Measurements from ENCODE around the gene GLO1. TPM values are rescaled to one million over a fixed set of nuclear protein-coding genes. Genes with fewer than 3 reads are reported as not detected.

Gene GLO1
- total RNA-seq, 3 donors from 2014 or later = 97.3 to 140 (median 101) TPM

DNA sequence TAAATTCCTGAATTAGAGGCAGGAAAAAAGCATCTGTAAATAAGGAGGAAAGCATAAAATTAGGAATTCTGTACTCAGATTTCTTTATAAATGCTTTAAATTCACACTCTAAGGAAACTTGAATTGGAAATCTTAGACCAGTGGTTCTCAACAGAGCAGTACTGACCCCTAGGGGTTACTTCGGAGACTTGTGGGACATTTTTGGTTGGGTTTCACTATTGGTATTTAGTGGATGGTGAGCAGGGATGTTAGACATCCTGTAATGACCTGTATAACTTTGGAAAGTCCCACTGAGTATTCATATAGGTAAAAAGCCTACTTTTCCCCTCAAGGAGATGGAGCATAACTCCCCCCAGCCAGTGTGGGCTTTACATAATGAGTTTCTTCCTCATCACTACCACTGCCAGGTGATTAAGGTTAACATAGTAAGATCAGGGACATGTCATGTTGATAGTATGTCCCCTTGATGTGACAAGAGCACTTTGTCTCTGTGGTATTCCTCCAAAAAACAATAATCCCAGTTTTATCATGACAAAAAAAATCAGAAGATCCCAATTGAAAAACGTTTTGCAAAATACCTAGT lies 31.0 kb downstream of the GLO1 start:
- DNase-seq = no peak
- H3K4me3 Mint-ChIP-seq = no peak overlapping the region
- peaks cover 35% of the 10 kb centered on the region for H3K4me1 Mint-ChIP-seq (ENCODE audit: low read depth)
- H3K36me3 Mint-ChIP-seq (ENCODE audit: insufficient read depth) = peaks cover 23% of the 10 kb centered on the region
- H3K9me3 Mint-ChIP-seq = no peaks in the 10 kb centered on the region
- H3K27me3 Mint-ChIP-seq (ENCODE audit: low read depth) = no peaks in the 10 kb centered on the region
- ATAC-seq = peak; percentile 82 to 83

DNA sequence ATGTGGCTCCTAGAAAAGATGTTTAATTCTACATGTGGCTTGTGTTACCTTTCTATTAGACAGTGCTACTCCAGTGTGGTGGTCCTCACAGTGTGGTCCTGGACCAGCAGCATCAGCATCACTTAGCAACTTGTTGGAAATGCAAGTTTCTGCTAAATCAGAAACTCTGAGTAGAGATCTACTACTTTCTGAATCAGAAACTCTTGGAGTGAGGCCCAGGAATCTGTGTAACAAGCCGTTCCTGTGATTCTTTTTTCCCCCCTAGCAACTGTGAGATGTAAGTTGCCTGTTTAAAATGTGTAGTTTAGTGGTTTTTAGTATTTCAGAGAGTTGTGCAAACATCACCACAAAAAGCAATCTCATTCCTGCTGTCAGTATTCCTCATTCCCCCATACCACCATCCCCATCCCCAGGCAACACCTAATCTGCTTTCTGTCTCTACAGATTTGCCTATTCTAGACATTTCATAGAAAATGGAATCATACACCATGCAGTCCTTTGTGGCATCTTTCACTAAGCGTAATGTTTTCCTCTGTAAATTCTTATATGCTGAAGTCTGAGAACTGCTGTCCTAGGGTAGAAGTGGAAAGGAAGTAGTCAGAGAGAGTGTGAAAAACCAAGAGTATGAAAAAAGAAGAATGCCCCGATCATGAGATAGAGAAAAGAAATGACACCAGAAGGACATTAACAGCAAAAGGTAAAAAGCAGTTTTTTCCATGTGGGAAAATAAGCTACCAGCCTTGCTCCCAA lies 44.4 kb downstream of the GLO1 start:
- Mint-ChIP-seq H3K4me3 (no peak overlapping the region), H3K9me3 (no peaks in the 10 kb centered on the region), H3K4me1 (ENCODE audit: low read depth) (no peaks in the 10 kb centered on the region), H3K27me3 (ENCODE audit: low read depth) (no peaks in the 10 kb centered on the region), H3K36me3 (ENCODE audit: insufficient read depth) (peaks cover 6% of the 10 kb centered on the region)
- ATAC-seq (no peak), DNase-seq (no peak)

DNA sequence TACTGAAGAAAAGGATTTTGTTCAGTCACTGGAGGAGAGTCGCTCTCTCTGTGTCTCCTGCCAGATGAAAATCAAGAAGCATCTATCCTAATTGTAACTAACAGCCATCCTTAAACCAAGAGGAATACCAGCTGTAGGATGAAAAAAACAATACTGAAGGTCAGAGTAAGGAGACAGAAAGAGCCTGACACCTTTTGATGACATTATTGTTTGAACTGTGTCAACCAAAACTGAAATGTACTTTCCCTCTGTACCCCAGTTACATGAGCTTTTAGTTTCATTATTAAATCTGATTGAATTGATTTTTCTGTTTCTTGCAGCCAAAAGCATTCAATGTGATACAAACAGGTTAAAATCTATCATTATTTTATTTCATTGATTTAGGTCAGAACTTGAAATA lies 46.0 kb downstream of the GLO1 start:
- Mint-ChIP-seq H3K4me1 (ENCODE audit: low read depth) (no peaks in the 10 kb centered on the region), H3K4me3 (no peak overlapping the region), H3K36me3 (ENCODE audit: insufficient read depth) (peaks cover 6% of the 10 kb centered on the region), H3K9me3 (no peaks in the 10 kb centered on the region), H3K27me3 (ENCODE audit: low read depth) (no peaks in the 10 kb centered on the region)
- ATAC-seq (no peak), DNase-seq (no peak)

DNA sequence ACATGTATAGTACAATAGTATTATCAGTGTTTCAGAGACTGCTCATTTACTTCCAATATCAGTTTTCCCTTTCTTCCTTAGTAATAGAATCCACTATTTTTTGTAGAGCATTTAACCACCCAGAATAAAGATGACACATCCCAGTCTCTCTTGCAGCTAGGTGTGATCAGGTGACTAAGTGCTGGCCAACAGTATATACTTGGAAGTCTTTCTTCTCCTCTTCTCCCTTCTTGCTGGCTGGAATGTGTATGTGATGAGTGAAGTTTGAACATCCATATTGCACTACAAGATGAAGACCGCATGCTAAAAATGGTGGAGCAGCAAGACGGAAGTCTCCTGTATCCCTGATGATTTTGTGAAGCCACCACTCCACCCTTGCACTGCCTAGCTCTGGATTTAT lies 48.7 kb downstream of the GLO1 start:
- Mint-ChIP-seq H3K36me3 (ENCODE audit: insufficient read depth) (peaks cover 12% of the 10 kb centered on the region), H3K27me3 (ENCODE audit: low read depth) (no peaks in the 10 kb centered on the region), H3K4me3 (no peak overlapping the region), H3K4me1 (ENCODE audit: low read depth) (no peaks in the 10 kb centered on the region), H3K9me3 (peaks cover 4% of the 10 kb centered on the region)
- DNase-seq (no peak), ATAC-seq (no peak)

DNA sequence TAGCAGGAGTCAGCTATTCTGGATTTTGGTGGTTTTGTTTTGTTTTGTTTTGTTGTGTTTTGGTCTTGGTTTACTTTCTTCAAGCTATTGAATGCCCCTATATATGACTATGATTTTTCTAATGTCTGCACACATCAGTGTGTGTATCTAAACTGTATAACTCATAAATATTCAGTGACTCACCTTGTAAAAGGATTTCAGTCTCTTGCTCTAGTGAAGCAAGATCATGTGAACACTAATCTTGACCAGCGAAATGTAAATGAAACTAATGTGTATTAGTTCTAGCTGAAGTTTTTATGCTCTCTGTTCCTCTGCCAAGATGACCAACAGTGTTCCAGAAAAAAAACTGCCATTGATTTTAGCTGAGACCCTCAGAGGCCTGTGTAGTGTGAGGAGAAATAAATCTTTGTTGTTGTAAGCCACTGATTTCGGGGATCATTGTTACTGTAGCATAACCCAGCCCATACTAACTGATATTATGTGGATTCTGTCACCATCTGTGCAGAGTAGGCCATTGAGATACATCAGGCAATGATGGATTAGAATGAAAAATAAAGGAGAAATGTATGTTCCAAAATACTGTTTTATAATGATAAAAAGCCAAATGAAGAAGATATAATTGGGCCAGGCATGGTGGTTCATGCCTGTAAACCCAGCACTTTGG lies 51.7 kb downstream of the GLO1 start:
- no peaks in the 10 kb centered on the region for H3K27me3 Mint-ChIP-seq (ENCODE audit: low read depth)
- ATAC-seq = no peak
- no peak for DNase-seq
- peaks cover 4% of the 10 kb centered on the region for H3K9me3 Mint-ChIP-seq
- H3K4me1 Mint-ChIP-seq (ENCODE audit: low read depth) = no peaks in the 10 kb centered on the region
- peaks cover 14% of the 10 kb centered on the region for H3K36me3 Mint-ChIP-seq (ENCODE audit: insufficient read depth)
- H3K4me3 Mint-ChIP-seq = no peak overlapping the region

DNA sequence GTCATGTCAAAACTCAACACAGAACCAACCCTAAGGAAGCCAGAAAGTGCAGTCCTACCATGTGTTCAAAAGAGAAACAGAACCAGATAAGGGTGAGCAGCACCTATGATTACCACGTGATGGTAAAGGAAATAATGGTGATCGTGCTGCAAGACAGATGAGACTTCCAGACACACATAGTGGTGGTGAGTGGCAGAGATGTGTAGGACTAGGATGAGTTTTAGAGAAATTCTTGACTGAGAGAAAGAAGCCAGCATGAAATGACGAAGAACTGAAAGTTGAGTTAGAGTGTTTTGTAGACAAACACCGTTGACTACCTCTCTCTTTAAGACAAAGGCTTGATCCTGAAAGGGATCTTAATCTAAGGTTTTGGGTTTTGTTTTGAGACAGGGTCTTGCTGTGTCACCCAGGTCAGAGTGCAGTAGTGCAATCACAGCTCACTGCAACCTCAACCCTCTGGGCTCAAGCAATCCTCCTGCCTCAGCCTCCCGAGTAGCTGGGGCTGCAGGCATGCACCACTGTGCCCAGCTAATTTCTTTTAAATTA lies 52.7 kb downstream of the GLO1 start:
- H3K4me3 Mint-ChIP-seq = no peak overlapping the region
- DNase-seq (no peak), ATAC-seq (no peak)
- peaks cover 13% of the 10 kb centered on the region for H3K36me3 Mint-ChIP-seq (ENCODE audit: insufficient read depth)
- H3K9me3 Mint-ChIP-seq = peaks cover 4% of the 10 kb centered on the region
- no peaks in the 10 kb centered on the region for H3K4me1 Mint-ChIP-seq (ENCODE audit: low read depth)
- no peaks in the 10 kb centered on the region for H3K27me3 Mint-ChIP-seq (ENCODE audit: low read depth)

DNA sequence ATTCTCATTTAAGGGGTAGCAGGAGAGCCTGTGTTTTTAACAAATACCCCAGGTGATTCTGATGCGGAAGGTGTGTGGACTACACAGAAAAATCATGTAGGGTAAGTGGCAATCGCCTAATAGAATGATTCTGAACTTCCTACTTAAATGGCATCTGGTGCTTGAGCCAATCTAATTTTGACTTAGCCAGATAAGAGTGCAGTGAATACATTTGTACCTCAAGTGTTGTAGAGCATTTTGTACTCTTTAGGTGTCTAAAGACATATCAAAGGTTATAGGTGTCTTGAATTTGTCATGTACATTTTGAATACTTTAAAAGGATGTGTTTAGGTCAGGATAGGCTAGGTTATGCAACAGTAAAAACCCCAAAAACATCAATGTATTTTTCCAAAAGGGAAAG lies 53.2 kb downstream of the GLO1 start:
- peaks cover 13% of the 10 kb centered on the region for H3K36me3 Mint-ChIP-seq (ENCODE audit: insufficient read depth)
- H3K27me3 Mint-ChIP-seq (ENCODE audit: low read depth) = no peaks in the 10 kb centered on the region
- DNase-seq (no peak), ATAC-seq (no peak)
- H3K4me3 Mint-ChIP-seq = no peak overlapping the region
- peaks cover 4% of the 10 kb centered on the region for H3K9me3 Mint-ChIP-seq
- no peaks in the 10 kb centered on the region for H3K4me1 Mint-ChIP-seq (ENCODE audit: low read depth)

DNA sequence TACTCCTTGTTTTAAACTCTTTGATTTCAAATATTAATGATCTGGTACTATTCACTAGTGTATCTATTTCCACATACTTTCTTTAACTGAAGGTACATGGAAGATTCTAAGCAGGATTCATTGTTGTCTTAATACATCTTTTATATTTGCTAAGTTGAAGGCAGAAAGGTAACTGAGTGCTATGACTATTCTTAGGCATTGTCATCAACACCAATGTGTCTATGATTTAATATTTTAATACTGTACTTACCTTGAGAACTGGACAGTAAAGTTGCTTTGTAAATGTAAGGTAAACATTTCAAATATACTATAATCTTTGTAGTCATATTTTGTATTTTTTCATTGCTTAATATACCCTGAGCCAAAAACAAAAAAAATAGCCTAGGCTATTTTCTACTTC lies 54.3 kb downstream of the GLO1 start:
- Mint-ChIP-seq H3K27me3 (ENCODE audit: low read depth) (no peaks in the 10 kb centered on the region), H3K4me3 (no peak overlapping the region), H3K9me3 (peaks cover 4% of the 10 kb centered on the region), H3K36me3 (ENCODE audit: insufficient read depth) (peaks cover 13% of the 10 kb centered on the region), H3K4me1 (ENCODE audit: low read depth) (no peaks in the 10 kb centered on the region)
- DNase-seq (no peak), ATAC-seq (no peak)

DNA sequence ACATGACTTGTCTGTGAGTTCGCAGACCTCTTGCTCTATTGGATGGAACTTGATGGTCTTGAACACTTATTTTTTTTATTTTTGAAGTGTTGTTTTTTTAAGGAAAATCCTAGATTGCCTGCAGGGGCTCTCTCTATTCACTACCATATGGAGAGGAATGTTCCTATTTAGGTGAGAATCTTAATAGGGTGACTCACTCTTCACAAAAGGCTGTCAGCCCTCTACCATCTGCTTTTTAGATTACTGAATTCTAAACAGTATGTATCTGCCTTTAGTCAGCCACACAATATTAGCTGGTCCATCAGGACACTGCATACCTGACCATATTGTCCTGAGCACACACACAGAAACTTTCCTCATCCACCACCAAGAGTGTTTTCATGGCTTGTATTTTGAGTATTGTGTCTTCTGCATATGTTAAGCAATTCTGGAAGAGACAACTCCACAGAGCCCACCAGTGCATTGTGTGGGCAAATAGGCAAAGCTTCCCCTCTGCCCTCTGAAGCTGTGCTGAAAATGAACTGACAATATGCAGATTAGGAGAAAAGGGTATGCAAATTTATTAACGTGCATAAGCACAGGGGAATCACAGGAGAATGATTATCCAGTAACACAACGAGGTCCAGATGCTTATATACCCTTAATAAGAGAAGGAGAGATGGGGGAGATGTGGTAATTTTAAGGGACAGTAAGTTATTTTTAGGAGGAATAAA lies 56.6 kb downstream of the GLO1 start:
- no peak for ATAC-seq
- peaks cover 5% of the 10 kb centered on the region for H3K4me1 Mint-ChIP-seq (ENCODE audit: low read depth)
- peaks cover 11% of the 10 kb centered on the region for H3K36me3 Mint-ChIP-seq (ENCODE audit: insufficient read depth)
- H3K27me3 Mint-ChIP-seq (ENCODE audit: low read depth) = no peaks in the 10 kb centered on the region
- no peak for DNase-seq
- H3K9me3 Mint-ChIP-seq = peaks cover 3% of the 10 kb centered on the region
- no peak overlapping the region for H3K4me3 Mint-ChIP-seq

DNA sequence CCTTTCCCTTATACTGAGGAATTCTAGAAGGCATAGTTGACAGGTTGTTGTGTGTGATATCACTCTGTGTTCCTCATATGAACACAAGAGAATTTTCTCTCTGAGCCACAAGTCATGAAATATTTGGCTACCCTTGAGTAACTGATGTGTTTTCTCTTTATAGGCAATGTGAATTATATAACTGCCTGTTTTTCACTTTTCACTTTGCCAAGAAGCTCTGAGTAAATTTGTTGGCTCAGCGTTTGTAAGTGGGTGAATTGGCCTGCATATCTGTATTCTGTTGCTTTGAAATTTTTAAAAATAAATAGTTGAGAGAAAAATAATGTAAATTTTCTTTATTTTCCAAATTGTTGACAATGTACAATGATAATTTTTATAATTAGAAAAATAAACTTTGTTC lies 58.0 kb downstream of the GLO1 start:
- no peak for DNase-seq
- H3K4me1 Mint-ChIP-seq (ENCODE audit: low read depth) = peaks cover 16% of the 10 kb centered on the region
- H3K4me3 Mint-ChIP-seq = no peak overlapping the region
- H3K36me3 Mint-ChIP-seq (ENCODE audit: insufficient read depth) = peaks cover 5% of the 10 kb centered on the region
- no peak for ATAC-seq
- no peaks in the 10 kb centered on the region for H3K27me3 Mint-ChIP-seq (ENCODE audit: low read depth)
- no peaks in the 10 kb centered on the region for H3K9me3 Mint-ChIP-seq

DNA sequence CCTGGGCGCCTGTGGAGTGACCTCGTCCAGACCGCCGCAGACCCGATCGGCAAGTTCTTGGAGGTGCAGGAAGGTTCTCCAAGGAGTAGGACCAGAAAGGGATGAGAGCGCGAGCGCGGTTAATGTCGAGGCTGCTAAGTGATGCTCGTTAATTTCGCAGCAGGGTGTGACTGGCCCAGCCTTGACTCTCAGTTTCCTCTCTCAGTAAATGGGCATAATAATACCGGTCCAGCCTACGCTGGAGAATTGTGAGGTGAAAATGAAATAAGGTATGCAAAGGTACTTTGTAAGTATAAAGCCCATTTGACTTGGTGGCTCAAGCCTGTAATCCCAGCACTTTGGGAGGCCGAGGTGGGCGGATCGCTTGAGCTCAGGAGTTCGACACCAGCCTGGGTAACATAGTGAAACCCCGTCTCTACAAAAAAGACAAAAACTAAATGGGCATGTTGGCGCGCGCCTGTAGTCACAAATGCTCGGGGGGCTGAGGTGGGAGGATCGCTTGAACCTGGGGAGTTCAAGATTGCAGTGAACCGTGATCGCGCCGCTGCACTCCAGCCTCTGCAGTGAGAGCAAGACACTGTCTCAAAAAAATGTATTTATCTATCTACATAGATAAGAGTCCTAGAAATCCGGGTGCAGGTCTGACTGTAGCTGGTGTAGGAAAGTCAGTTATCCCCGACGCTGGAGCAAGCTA lies 62.6 kb downstream of the GLO1 start:
- Mint-ChIP-seq H3K27me3 (ENCODE audit: low read depth) (no peaks in the 10 kb centered on the region), H3K4me3 (peak overlapping the region; percentile 90), H3K9me3 (no peaks in the 10 kb centered on the region), H3K4me1 (ENCODE audit: low read depth) (peaks cover 50% of the 10 kb centered on the region), H3K36me3 (ENCODE audit: insufficient read depth) (no peaks in the 10 kb centered on the region)
- no peak for DNase-seq
- ATAC-seq = peak; percentile 23 to 35

DNA sequence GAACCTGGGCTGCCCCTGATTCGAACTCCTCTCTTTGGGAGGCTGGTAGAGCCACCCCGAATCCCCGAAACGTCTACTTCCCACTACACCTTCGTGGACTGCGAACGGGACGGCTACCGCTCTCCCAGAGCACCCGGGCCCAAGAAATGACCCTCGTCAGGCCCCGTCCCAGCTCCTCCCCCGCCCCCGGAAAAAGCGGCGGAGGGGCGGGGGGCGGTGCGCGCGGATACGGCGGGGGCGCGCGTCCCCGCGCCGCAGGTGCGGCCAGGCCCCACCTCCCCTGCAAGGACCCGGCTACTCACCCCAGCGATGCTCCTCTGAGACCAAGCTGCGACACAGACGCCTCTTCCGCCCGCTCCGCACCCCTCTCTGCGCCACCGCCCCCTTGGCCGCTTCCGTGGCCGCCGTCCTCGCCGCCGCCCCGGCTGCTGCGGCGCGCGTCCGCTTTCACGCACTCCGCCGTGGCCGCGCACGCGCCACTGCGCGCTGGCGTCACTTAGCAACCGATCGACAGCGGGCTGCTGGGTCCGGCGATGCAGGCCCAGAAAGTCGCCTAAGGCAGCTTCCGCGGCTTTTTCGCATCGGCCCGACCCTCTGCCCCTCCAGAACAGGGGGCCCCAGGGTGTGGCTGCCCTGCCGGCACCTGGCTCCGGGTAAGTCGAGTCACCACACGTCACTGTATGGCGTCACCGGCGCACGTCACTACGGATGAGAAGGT lies 63.3 kb downstream of the GLO1 start, which contains the start of gene BTBD9:
BTBD9 (minus strand) TSS at position 432 of the 718 bp plus-strand sequence.
- ATAC-seq (peak; percentile 82 to 83), DNase-seq (peak; percentile 68)
- no peaks in the 10 kb centered on the region for H3K9me3 Mint-ChIP-seq
- peak within 1 kb of the TSS; percentile 90 for H3K4me3 Mint-ChIP-seq
- peaks cover 54% of the 10 kb centered on the region for H3K4me1 Mint-ChIP-seq (ENCODE audit: low read depth)
- H3K36me3 Mint-ChIP-seq (ENCODE audit: insufficient read depth) = no peaks in the 10 kb centered on the region
- no peaks in the 10 kb centered on the region for H3K27me3 Mint-ChIP-seq (ENCODE audit: low read depth)

DNA sequence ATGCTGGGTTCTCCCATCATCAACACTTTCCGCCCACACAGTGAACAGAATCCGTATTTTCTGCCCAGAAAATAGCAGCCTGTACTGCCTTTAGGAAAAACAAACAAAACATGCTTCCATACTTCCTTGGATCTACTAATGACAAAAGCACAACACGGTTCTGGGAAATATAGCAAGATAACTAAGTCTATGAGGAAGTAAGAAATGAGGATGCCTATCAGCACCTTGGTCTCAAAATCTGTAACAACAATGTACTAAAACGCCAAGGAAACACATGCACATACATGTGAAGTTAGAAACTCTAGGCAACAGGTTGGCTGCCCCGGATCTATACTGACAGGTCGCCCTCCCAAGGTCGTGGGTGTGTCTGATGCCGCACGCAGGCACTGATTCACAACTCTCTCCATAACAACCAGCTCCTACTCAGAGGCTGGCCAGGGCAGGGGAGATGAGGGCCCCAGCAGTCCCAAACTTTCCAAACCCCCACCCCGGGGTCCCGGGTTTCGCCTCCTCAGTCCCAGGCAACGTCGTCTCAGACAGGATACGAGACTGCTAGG lies 63.9 kb downstream of the GLO1 start:
- peaks cover 60% of the 10 kb centered on the region for H3K4me1 Mint-ChIP-seq (ENCODE audit: low read depth)
- peak overlapping the region; percentile 90 for H3K4me3 Mint-ChIP-seq
- ATAC-seq = peak; percentile 72 to 80
- H3K36me3 Mint-ChIP-seq (ENCODE audit: insufficient read depth) = no peaks in the 10 kb centered on the region
- no peaks in the 10 kb centered on the region for H3K9me3 Mint-ChIP-seq
- H3K27me3 Mint-ChIP-seq (ENCODE audit: low read depth) = no peaks in the 10 kb centered on the region
- DNase-seq = peak; percentile 59
